Caki2 (cell line): Measurements from ENCODE around the gene NOS3. TPM values are rescaled to one million over a fixed set of nuclear protein-coding genes. Genes with fewer than 3 reads are reported as not detected.

Experiments used
- DNase-seq: peaks from one replicate; pipeline ENCODE4 v3.0.0-alpha.2; 2015; ENCODE audit warnings: low read depth
- in situ Hi-C: cut with HindIII; loops from 2 replicates; pipeline ENCODE4 v1.10.0; 2016; ENCODE audit warnings: low sequenced_read_pairs, low pct_unique_long_range_greater_than_20kb, mixed read lengths
- total RNA-seq: library from RNA; depleted of rRNA; stranded (reverse); fragments of >200 nt; shearing (Covaris generic); gene quantifications from 2 replicates; pipeline ENCODE4 v1.2.3, GENCODE V29; 2014; ENCODE audit warnings: low replicate concordance

The NOS3 gene
- total RNA-seq, 1 experiment from 2014 or later = 12.0 TPM

GRCh38 chr7:150961510-150962289 is 29.1 kb upstream of the NOS3 start:
- in situ Hi-C loops = no loop called here
- no peak for DNase-seq

GRCh38 chr7:150962290-150962552 is 28.6 kb upstream of the NOS3 start:
- no peak for DNase-seq
- in situ Hi-C loops = no loop called here

GRCh38 chr7:150962553-150963399 is 28.0 kb upstream of the NOS3 start:
- in situ Hi-C loops = no loop called here

GRCh38 chr7:150963707-150964559 is 26.9 kb upstream of the NOS3 start:
- in situ Hi-C loops = no loop called here
- no peak for DNase-seq

More at GRCh38 chr7:150962553-150963399, 28.0 kb upstream of the NOS3 start:
- DNase-seq = peak; percentile 24

GRCh38 chr7:150964593-150965111 is 26.2 kb upstream of the NOS3 start:
- in situ Hi-C loops = no loop called here
- DNase-seq = no peak

- in situ Hi-C loops = no loop called here
- DNase-seq = no peak
These were observed 25.5 kb upstream of the NOS3 start for GRCh38 chr7:150965273-150965830.

- DNase-seq = no peak
- in situ Hi-C loops = no loop called here
These were observed 24.8 kb upstream of the NOS3 start for GRCh38 chr7:150966002-150966401.

GRCh38 chr7:150967349-150967748 is 23.5 kb upstream of the NOS3 start:
- in situ Hi-C loops = no loop called here
- DNase-seq = no peak

GRCh38 chr7:150968056-150968733 is 22.6 kb upstream of the NOS3 start:
- DNase-seq = no peak
- in situ Hi-C loops = no loop called here

GRCh38 chr7:150968734-150969372 is 22.0 kb upstream of the NOS3 start:
- in situ Hi-C loops = no loop called here
- no peak for DNase-seq

- in situ Hi-C loops = no loop called here
- no peak for DNase-seq
These were observed 21.3 kb upstream of the NOS3 start for GRCh38 chr7:150969475-150969874.

- no peak for DNase-seq
- in situ Hi-C loops = no loop called here
These were observed 20.4 kb upstream of the NOS3 start for GRCh38 chr7:150970424-150970823.

GRCh38 chr7:150971242-150972022 is 19.4 kb upstream of the NOS3 start:
- in situ Hi-C loops = no loop called here
- DNase-seq = no peak

GRCh38 chr7:150972023-150972468 is 18.8 kb upstream of the NOS3 start:
- in situ Hi-C loops = no loop called here
- DNase-seq = no peak

- in situ Hi-C loops = no loop called here
- no peak for DNase-seq
These were observed 18.1 kb upstream of the NOS3 start for GRCh38 chr7:150972741-150973140.

GRCh38 chr7:150973571-150974451 is 17.0 kb upstream of the NOS3 start:
- no peak for DNase-seq
- in situ Hi-C loops = no loop called here
